HepG2 (cell line): Measurements from ENCODE around the gene AXIN2. TPM values are rescaled to one million over a fixed set of nuclear protein-coding genes. Genes with fewer than 3 reads are reported as not detected.
A peak's percentile ranks its signal among the peaks of the same experiment; 100 is the strongest.

ENCODE experiments used
- ATAC-seq: fragments of 200-7000 bp; cut with Tn5 transposase; 3 replicates; pipeline ENCODE4 v1.9.1; 2020; ENCODE audit warnings: mild to moderate bottlenecking, moderate library complexity
- BruUV-seq: library from RNA; stranded (reverse); fragments of 400-500 nt; replicated peaks from 2 replicates; lab custom pipeline; 2021; lab: Mats Ljungman, UMichigan
- CTCF ChIA-PET: fragments of 300-600 bp; formaldehyde crosslinking; extraction: SDS; loops from one replicate; lab custom pipeline; 2021; ENCODE audit warnings: low total read pairs, inconsistent platforms, low intra/inter-chr PET ratio; lab: Yijun Ruan, JAX
- POLR2A ChIA-PET: fragments of 350-600 bp; sonication (Branson Sonifier 250); formaldehyde crosslinking; loops from one replicate; lab custom pipeline; 2020; ENCODE audit warnings: antibody characterized with exemption, inconsistent platforms; lab: Yijun Ruan, JAX
- DNase-seq: peaks from one replicate; pipeline ENCODE4 v3.0.0-alpha.2; 2015; ENCODE audit warnings: low spot score
- FAIRE-seq: peaks from 3 replicates; lab custom pipeline; 2011; peaks lifted over from hg19 to GRCh38; lab: Jason Lieb, UNC
- H2AFZ ChIP-seq: one replicate; pipeline ENCODE4 v1.6.1; 2011; ENCODE audit warnings: low read length, inconsistent platforms
- H3K27ac ChIP-seq: fragments of 300-600 bp; 3 replicates; pipeline ENCODE4 v1.8.0; 2011; ENCODE audit warnings: mixed run types, mild to moderate bottlenecking, mixed read lengths, low read length, inconsistent platforms; ENCODE audit not compliant: insufficient read depth; ENCODE audit errors: extremely low read length
- H3K27me3 ChIP-seq, 2 experiments: fragments of 200-600 bp in 1 of 2; 2 replicates in 1 of 2; 3 replicates in 1 of 2; pipeline versions ENCODE4 v1.6.0 to v1.8.0; 2011; ENCODE audit warnings: low read length in 2 of 2, mild to moderate bottlenecking in 2 of 2, moderate library complexity in 2 of 2, inconsistent platforms in 1 of 2; ENCODE audit not compliant: insufficient read depth in 2 of 2, control insufficient read depth in 1 of 2
- H3K36me3 ChIP-seq, 2 experiments: fragments of 200-600 bp in 1 of 2; replicated peaks in 1 of 2; 2 replicates in 1 of 2; 3 replicates in 1 of 2; pipeline versions ENCODE4 v1.5.1 to v1.8.0; 2011; ENCODE audit warnings: low read length in 2 of 2, inconsistent platforms in 1 of 2; ENCODE audit not compliant: insufficient read depth in 2 of 2, control insufficient read depth in 1 of 2
- H3K4me1 ChIP-seq: 2 replicates; pipeline ENCODE4 v1.5.1; 2012; ENCODE audit warnings: low read length, inconsistent platforms; ENCODE audit not compliant: insufficient read depth
- H3K4me2 ChIP-seq: 2 replicates; pipeline ENCODE4 v1.6.0; 2011; ENCODE audit warnings: low read depth, low read length, inconsistent platforms
- H3K4me3 ChIP-seq, 3 experiments: fragments of 200-600 bp in 1 of 3; sonication (generic), shearing (Covaris generic) in 1 of 3; replicated peaks in 1 of 3; 2 replicates each; pipeline ENCODE4 v1.5.1; 2011 to 2016; ENCODE audit warnings: low read length in 3 of 3, inconsistent platforms in 2 of 3, low read depth in 2 of 3, mild to moderate bottlenecking in 2 of 3, control low read depth in 1 of 3, mixed read lengths in 1 of 3; ENCODE audit not compliant: insufficient read depth in 1 of 3
- H3K79me2 ChIP-seq: one replicate; pipeline ENCODE4 v1.6.1; 2011; ENCODE audit warnings: low read length, inconsistent platforms; ENCODE audit not compliant: insufficient read depth
- H3K9ac ChIP-seq: 2 replicates; pipeline ENCODE4 v1.6.0; 2011; ENCODE audit warnings: mild to moderate bottlenecking, low read depth, low read length, inconsistent platforms; ENCODE audit not compliant: insufficient read depth
- H3K9me3 ChIP-seq: 2 replicates; pipeline ENCODE4 v1.5.1; 2012; ENCODE audit warnings: mild to moderate bottlenecking, low read length
- H4K20me1 ChIP-seq: 2 replicates; pipeline ENCODE4 v1.6.0; 2011; ENCODE audit warnings: inconsistent platforms, mild to moderate bottlenecking, low read length, moderate library complexity; ENCODE audit not compliant: insufficient read depth
- NFIC ChIP-seq: IDR thresholded peaks from 2 replicates; pipeline ENCODE4 v1.6.1; 2012; ENCODE audit warnings: mild to moderate bottlenecking, low read length, inconsistent platforms
- SMAD3 ChIP-seq: sonication (generic); formaldehyde crosslinking; IDR thresholded peaks from 2 replicates; pipeline ENCODE4 v1.4.0; 2020; ENCODE audit warnings: missing genetic modification reagents
- ZBTB33 ChIP-seq: sonication (generic); formaldehyde crosslinking; IDR thresholded peaks from 2 replicates; pipeline ENCODE4 v1.4.0; 2020; ENCODE audit warnings: missing genetic modification reagents
- ZFP90 ChIP-seq: sonication (generic); formaldehyde crosslinking; IDR thresholded peaks from 2 replicates; pipeline ENCODE4 v1.8.0; 2022; ENCODE audit warnings: missing genetic modification reagents, mild to moderate bottlenecking, inconsistent platforms, borderline replicate concordance
- WGBS: methylation state at CpG from one replicate; pipeline ENCODE4 v1.1.6; 2017; ENCODE audit warnings: low lambda C conversion rate; 5-methylcytosine and 5-hydroxymethylcytosine counted together
- in situ Hi-C: cut with HindIII; loops from 2 replicates; pipeline ENCODE4 v1.10.0; 2017; ENCODE audit warnings: low pct_unique_long_range_greater_than_20kb; ENCODE audit not compliant: extremely low pct_ligation_motif_present
- intact Hi-C: fragments of 100-400 bp; cut with micrococcal nuclease; formaldehyde crosslinking; loops from one replicate; pipeline ENCODE4 v1.10.0; 2022; ENCODE audit not compliant: unreplicated experiment
- polyA plus RNA-seq, 8 experiments: library from polyadenylated mRNA; depleted of rRNA in 3 of 8; stranded (reverse) in 7 of 8; unstranded in 1 of 8; fragments of >200 nt; fragmentation: Illumina TruSeq in 4 of 8; extraction: Trizol in 4 of 8; gene quantifications; 2 replicates each; pipeline versions ENCODE4 v1.2.1 to v1.2.3, GENCODE V29; 2011 to 2016; ENCODE audit warnings: low read depth in 4 of 8, missing spikeins in 1 of 8, mixed read lengths in 1 of 8; ENCODE audit not compliant: insufficient read depth in 1 of 8
- total RNA-seq, 5 experiments: library from RNA; depleted of rRNA; stranded (reverse); fragments of >200 nt; fragmentation: Illumina TruSeq; extraction: Trizol; gene quantifications; 2 replicates each; pipeline ENCODE4 v1.2.3, GENCODE V29; 2016; ENCODE audit warnings: low read depth in 1 of 5

Gene AXIN2
- total and polyA plus RNA-seq, 2 of the 13 experiments (the other 11 are each of a cell fraction or from before 2014, with no cell fraction given): 58.6 to 63.4 TPM

- POLR2A ChIA-PET: no interaction called here
- intact Hi-C loops (no loop called here), in situ Hi-C loops (no loop called here)
- no peaks in the 10 kb centered on the region for H3K79me2 ChIP-seq
- H3K4me1 ChIP-seq: peaks cover 39% of the 10 kb centered on the region
- no peak overlapping the region for H2AFZ ChIP-seq
- no peak overlapping the region for H3K9ac ChIP-seq
- DNase-seq: no peak
- TF ChIP-seq ZBTB33 (CRISPR knock-in tag) (peak; percentile 36; the same call in 1 of the 2 replicates), ZFP90 (CRISPR knock-in tag) (no peak), NFIC (no peak), SMAD3 (CRISPR knock-in tag) (no peak)
- TF ChIP-seq, all 625 proteins: peak for 1
- BruUV-seq: no TSS peak
- ATAC-seq (no peak), FAIRE-seq (no peak)
- CTCF ChIA-PET: no interaction called here
- no peak overlapping the region for H3K4me3 ChIP-seq
- H3K27ac ChIP-seq: no peak overlapping the region
- no peaks in the 10 kb centered on the region for H3K36me3 ChIP-seq
- H3K27me3 ChIP-seq: no peaks in the 10 kb centered on the region; a peak in 1 of 5 replicates
- 74% methylated on average over 18 of the region's 18 CpGs for WGBS
- H4K20me1 ChIP-seq: no peaks in the 10 kb centered on the region
- H3K4me2 ChIP-seq: no peak overlapping the region
- no peaks in the 10 kb centered on the region for H3K9me3 ChIP-seq
Observed at GRCh38 chr17:65593855-65594845, 32.7 kb upstream of the AXIN2 start.
